Effector memory CD8-positive, alpha-beta T cell (primary cell): Measurements from ENCODE around the gene UBAP2.
A peak's percentile ranks its signal among the peaks of the same experiment; 100 is the strongest.

Experiments used
- ATAC-seq: fragments of 150-1000 bp; cut with Tn5 transposase; replicated peaks from 2 replicates; pipeline ENCODE4 v1.10.0; 2021; ENCODE audit warnings: mild to moderate bottlenecking, moderate library complexity
- DNase-seq, 3 experiments: peaks; one replicate each; pipeline ENCODE4 v3.0.0; 2021
- H3K27ac Mint-ChIP-seq, 2 donors: one replicate each; pipeline ENCODE4 v1.8.0; 2022; ENCODE audit warnings: mild to moderate bottlenecking in 2 of 2, mixed read lengths in 2 of 2, moderate library complexity in 2 of 2
- H3K27me3 Mint-ChIP-seq, 2 donors: one replicate each; pipeline ENCODE4 v1.8.0; 2022; ENCODE audit warnings: mixed read lengths in 2 of 2
- H3K36me3 Mint-ChIP-seq: one replicate; pipeline ENCODE4 v1.8.0; 2022; ENCODE audit warnings: mild to moderate bottlenecking, moderate library complexity, mixed read lengths; ENCODE audit not compliant: insufficient read depth
- H3K4me1 Mint-ChIP-seq, 2 donors: one replicate each; pipeline ENCODE4 v1.8.0; 2022; ENCODE audit warnings: low read depth in 2 of 2, mixed read lengths in 2 of 2
- H3K4me3 Mint-ChIP-seq, 2 donors: one replicate each; pipeline ENCODE4 v1.8.0; 2022; ENCODE audit warnings: mild to moderate bottlenecking in 2 of 2, mixed read lengths in 2 of 2, moderate library complexity in 2 of 2
- H3K9me3 Mint-ChIP-seq, 2 donors: one replicate each; pipeline ENCODE4 v1.8.0; 2022; ENCODE audit warnings: mixed read lengths in 2 of 2

UBAP2 gene

GRCh38 chr9:33885948-33886347 is 162.7 kb downstream of the UBAP2 start:
- ATAC-seq: no peak
- H3K36me3 Mint-ChIP-seq: peaks cover 18% of the 10 kb centered on the region
- no peaks in the 10 kb centered on the region for H3K27me3 Mint-ChIP-seq

GRCh38 chr9:33884856-33885701 is 163.6 kb downstream of the UBAP2 start:
- Mint-ChIP-seq H3K9me3 (no peaks in the 10 kb centered on the region), H3K27me3 (no peaks in the 10 kb centered on the region), H3K27ac (peak overlapping the region; percentile 44 to 71), H3K4me1 (peaks cover 26 to 41% of the 10 kb centered on the region in 2 donors), H3K4me3 (no peak overlapping the region), H3K36me3 (peaks cover 14% of the 10 kb centered on the region)
- DNase-seq (no peak), ATAC-seq (no peak)

More at GRCh38 chr9:33885948-33886347, 162.7 kb downstream of the UBAP2 start:
- H3K4me1 Mint-ChIP-seq: peaks cover 24 to 33% of the 10 kb centered on the region in 2 donors
- H3K4me3 Mint-ChIP-seq: no peak overlapping the region
- no peak overlapping the region for H3K27ac Mint-ChIP-seq
- H3K9me3 Mint-ChIP-seq: no peaks in the 10 kb centered on the region
- DNase-seq: no peak

GRCh38 chr9:33881635-33882034 is 167.1 kb downstream of the UBAP2 start:
- no peaks in the 10 kb centered on the region for H3K27me3 Mint-ChIP-seq
- DNase-seq (no peak), ATAC-seq (no peak)
- H3K36me3 Mint-ChIP-seq: peaks cover 8% of the 10 kb centered on the region
- H3K4me3 Mint-ChIP-seq: no peak overlapping the region
- no peaks in the 10 kb centered on the region for H3K9me3 Mint-ChIP-seq
- H3K4me1 Mint-ChIP-seq: peaks cover 34 to 55% of the 10 kb centered on the region in 2 donors
- peak overlapping the region; percentile 24 to 65 for H3K27ac Mint-ChIP-seq

- no peaks in the 10 kb centered on the region for H3K9me3 Mint-ChIP-seq
- no peak for DNase-seq
- no peaks in the 10 kb centered on the region for H3K27me3 Mint-ChIP-seq
- peak overlapping the region; percentile 27 to 65 for H3K27ac Mint-ChIP-seq
- H3K36me3 Mint-ChIP-seq: peaks cover 8% of the 10 kb centered on the region
- peaks cover 33 to 52% of the 10 kb centered on the region in 2 donors for H3K4me1 Mint-ChIP-seq
- no peak overlapping the region for H3K4me3 Mint-ChIP-seq
- no peak for ATAC-seq
Measured at GRCh38 chr9:33880211-33881089, 168.2 kb downstream of the UBAP2 start.

- peak overlapping the region; percentile 80 to 81 for H3K27ac Mint-ChIP-seq
- no peak for ATAC-seq
- H3K36me3 Mint-ChIP-seq: peaks cover 4% of the 10 kb centered on the region
- no peak overlapping the region for H3K4me3 Mint-ChIP-seq
- no peaks in the 10 kb centered on the region for H3K27me3 Mint-ChIP-seq
- no peaks in the 10 kb centered on the region for H3K9me3 Mint-ChIP-seq
- no peak for DNase-seq
- peaks cover 26 to 36% of the 10 kb centered on the region in 2 donors for H3K4me1 Mint-ChIP-seq
Measured at GRCh38 chr9:33878691-33879366, 169.9 kb downstream of the UBAP2 start.

- H3K4me1 Mint-ChIP-seq: peaks cover 23 to 35% of the 10 kb centered on the region in 2 donors
- H3K4me3 Mint-ChIP-seq: no peak overlapping the region
- ATAC-seq: no peak
- DNase-seq: no peak
- H3K9me3 Mint-ChIP-seq: no peaks in the 10 kb centered on the region
- H3K27me3 Mint-ChIP-seq: no peaks in the 10 kb centered on the region
- H3K27ac Mint-ChIP-seq: peak overlapping the region; percentile 80 to 82
- H3K36me3 Mint-ChIP-seq: peaks cover 4% of the 10 kb centered on the region
Measured at GRCh38 chr9:33877727-33878489, 170.8 kb downstream of the UBAP2 start.
